MCF 10A (cell line): ENCODE results near the gene MAGI1. TPM values are rescaled to one million over a fixed set of nuclear protein-coding genes. Genes with fewer than 3 reads are reported as not detected.

Experiments
- BruUV-seq: library from RNA; stranded (reverse); fragments of 400-500 nt; replicated peaks from 2 replicates; lab custom pipeline; 2021; lab: Mats Ljungman, UMichigan
- CTCF ChIA-PET: fragments of 300-600 bp; sonication (Branson Sonifier 250); formaldehyde crosslinking; extraction: SDS; loops from one replicate; lab custom pipeline; 2021; ENCODE audit warnings: antibody characterized with exemption, inconsistent platforms; lab: Yijun Ruan, JAX
- POLR2A ChIA-PET: fragments of 300-600, 350-650 bp; sonication (Branson Sonifier 250); formaldehyde crosslinking; extraction: SDS; loops from one replicate; lab custom pipeline; 2020; ENCODE audit warnings: antibody characterized with exemption, inconsistent platforms; lab: Yijun Ruan, JAX
- DNase-seq: peaks from one replicate; pipeline ENCODE4 v3.0.0-alpha.2; 2018; ENCODE audit not compliant: unreplicated experiment
- H3K27ac Mint-ChIP-seq: one replicate; pipeline ENCODE4 v1.8.0; 2022; ENCODE audit warnings: mild to moderate bottlenecking, low read depth, mixed read lengths; ENCODE audit not compliant: unreplicated experiment
- H3K27me3 Mint-ChIP-seq: one replicate; pipeline ENCODE4 v1.8.0; 2022; ENCODE audit warnings: mixed read lengths; ENCODE audit not compliant: insufficient read depth, unreplicated experiment
- H3K36me3 Mint-ChIP-seq: one replicate; pipeline ENCODE4 v1.8.0; 2022; ENCODE audit warnings: mild to moderate bottlenecking, moderate library complexity, mixed read lengths; ENCODE audit not compliant: insufficient read depth, unreplicated experiment
- H3K4me1 Mint-ChIP-seq: one replicate; pipeline ENCODE4 v1.8.0; 2022; ENCODE audit warnings: mixed read lengths; ENCODE audit not compliant: insufficient read depth, unreplicated experiment
- H3K4me3 Mint-ChIP-seq: one replicate; pipeline ENCODE4 v1.8.0; 2022; ENCODE audit warnings: mild to moderate bottlenecking, moderate library complexity, mixed read lengths; ENCODE audit not compliant: unreplicated experiment
- H3K9me3 Mint-ChIP-seq: one replicate; pipeline ENCODE4 v1.8.0; 2022; ENCODE audit warnings: mixed read lengths; ENCODE audit not compliant: unreplicated experiment
- intact Hi-C: fragments of 100-400 bp; cut with micrococcal nuclease; formaldehyde crosslinking; loops from 2 replicates; pipeline ENCODE4 v1.14.1; 2022
- total RNA-seq: library from RNA; stranded (reverse); gene quantifications from 2 replicates; pipeline ENCODE4 v1.2.3, GENCODE V29; 2022
- TF ChIP-seq, protein P1 (sequence below): fragments of 200-600 bp; IDR thresholded peaks from one replicate; pipeline ENCODE4 v1.8.0; 2022; ENCODE audit warnings: antibody characterized with exemption, mild to moderate bottlenecking; ENCODE audit not compliant: unreplicated experiment

The MAGI1 gene
- total RNA-seq, 1 experiment from 2014 or later, result 6.2 TPM

DNA sequence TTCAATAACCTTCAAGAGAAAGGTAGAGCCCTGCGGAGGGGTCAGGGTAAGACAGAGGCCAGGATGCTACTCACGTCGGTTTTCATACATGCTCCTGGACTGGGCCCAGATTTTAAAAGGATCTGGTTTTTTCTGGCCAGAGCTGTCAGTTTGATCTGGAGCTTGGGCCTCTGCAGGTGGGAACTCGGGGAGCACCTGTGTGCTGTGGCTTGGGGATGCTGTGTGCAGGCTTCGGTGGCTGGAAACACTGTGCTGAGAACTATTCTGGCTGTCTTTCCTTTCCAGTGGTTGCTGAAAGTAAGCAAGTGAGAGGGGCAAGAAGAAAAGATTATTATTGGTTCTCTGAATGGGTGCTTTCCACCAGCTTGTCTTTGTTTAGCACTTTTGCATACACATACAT is 647.6 kb downstream of the MAGI1 start:
- Mint-ChIP-seq H3K36me3 (no peaks in the 10 kb centered on the region), H3K4me3 (no peak overlapping the region), H3K27me3 (no peaks in the 10 kb centered on the region), H3K9me3 (no peaks in the 10 kb centered on the region), H3K4me1 (no peaks in the 10 kb centered on the region), H3K27ac (no peak overlapping the region)
- DNase-seq, result no peak
- TF ChIP-seq, protein P1, sequence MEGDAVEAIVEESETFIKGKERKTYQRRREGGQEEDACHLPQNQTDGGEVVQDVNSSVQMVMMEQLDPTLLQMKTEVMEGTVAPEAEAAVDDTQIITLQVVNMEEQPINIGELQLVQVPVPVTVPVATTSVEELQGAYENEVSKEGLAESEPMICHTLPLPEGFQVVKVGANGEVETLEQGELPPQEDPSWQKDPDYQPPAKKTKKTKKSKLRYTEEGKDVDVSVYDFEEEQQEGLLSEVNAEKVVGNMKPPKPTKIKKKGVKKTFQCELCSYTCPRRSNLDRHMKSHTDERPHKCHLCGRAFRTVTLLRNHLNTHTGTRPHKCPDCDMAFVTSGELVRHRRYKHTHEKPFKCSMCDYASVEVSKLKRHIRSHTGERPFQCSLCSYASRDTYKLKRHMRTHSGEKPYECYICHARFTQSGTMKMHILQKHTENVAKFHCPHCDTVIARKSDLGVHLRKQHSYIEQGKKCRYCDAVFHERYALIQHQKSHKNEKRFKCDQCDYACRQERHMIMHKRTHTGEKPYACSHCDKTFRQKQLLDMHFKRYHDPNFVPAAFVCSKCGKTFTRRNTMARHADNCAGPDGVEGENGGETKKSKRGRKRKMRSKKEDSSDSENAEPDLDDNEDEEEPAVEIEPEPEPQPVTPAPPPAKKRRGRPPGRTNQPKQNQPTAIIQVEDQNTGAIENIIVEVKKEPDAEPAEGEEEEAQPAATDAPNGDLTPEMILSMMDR, result no peak
- ChIA-PET CTCF (interaction anchor here (0.6 kb wide), 2 partner anchors 346 to 858 kb away, joined by 3 read pairs; no protein-coding TSS in a partner anchor), POLR2A (interaction anchor here (0.6 kb wide), 1 partner anchor 11 kb away, joined by 4 read pairs; no protein-coding TSS in a partner anchor)
- no TSS peak for BruUV-seq
- intact Hi-C loops, result no loop called here

DNA sequence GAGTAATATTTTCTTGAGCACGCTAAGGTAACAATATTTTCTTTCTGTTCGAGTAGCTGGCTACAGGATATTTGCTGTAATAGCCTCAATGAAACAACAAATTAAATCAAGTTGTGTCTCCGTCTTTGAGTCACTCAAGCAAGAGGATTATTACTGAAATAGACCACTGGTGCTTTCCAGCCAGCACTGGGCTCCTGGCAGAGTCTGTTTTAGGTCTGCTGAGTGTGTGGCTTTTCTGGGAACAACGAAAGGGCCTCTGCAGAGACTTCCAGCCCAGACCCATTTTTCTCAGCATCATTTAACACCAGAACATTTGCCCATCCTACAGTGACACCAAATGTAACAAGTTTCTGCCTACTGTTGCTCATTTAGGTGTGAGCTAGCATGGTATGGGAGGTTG is 652.9 kb downstream of the MAGI1 start:
- Mint-ChIP-seq H3K9me3 (no peaks in the 10 kb centered on the region), H3K4me3 (no peak overlapping the region), H3K27me3 (no peaks in the 10 kb centered on the region), H3K36me3 (no peaks in the 10 kb centered on the region), H3K27ac (no peak overlapping the region), H3K4me1 (no peaks in the 10 kb centered on the region)
- intact Hi-C loops, result no loop called here
- TF ChIP-seq, protein P1, result no peak
- BruUV-seq, result no TSS peak
- no peak for DNase-seq
- ChIA-PET POLR2A (no interaction called here), CTCF (no interaction called here)

DNA sequence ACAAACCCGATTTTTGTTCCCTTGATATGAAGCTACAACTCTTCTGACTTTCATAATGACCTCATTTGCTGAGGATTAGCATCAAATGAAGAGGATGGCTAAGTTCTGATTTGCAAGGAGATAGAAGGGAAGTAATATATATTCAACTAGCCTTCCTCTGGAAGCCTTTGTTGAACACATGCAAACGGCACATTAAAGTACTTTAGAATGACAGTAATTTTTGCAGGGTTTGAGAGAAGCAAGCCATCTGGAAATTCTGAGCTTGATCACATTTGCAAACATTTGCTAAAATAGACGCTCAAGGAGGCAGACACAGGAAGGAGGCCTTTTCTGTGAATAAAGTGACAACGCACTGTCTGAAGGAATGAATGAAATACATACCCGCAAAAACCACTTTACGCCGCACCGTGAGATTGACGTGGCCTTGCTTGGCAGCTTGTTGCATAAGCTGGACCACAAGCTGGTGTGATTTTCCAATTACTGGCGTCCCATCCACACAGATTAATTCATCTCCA is 657.2 kb downstream of the MAGI1 start:
- Mint-ChIP-seq H3K4me1 (no peaks in the 10 kb centered on the region), H3K27me3 (no peaks in the 10 kb centered on the region), H3K36me3 (peaks cover 12% of the 10 kb centered on the region), H3K27ac (no peak overlapping the region), H3K9me3 (no peaks in the 10 kb centered on the region), H3K4me3 (no peak overlapping the region)
- CTCF ChIA-PET, result interaction anchor here (0.7 kb wide), 1 partner anchor 462 kb away, joined by 5 read pairs; no protein-coding TSS in a partner anchor
- no peak for DNase-seq
- TF ChIP-seq, protein P1, result no peak
- intact Hi-C loops, result no loop called here
- POLR2A ChIA-PET, result no interaction called here
- BruUV-seq, result no TSS peak

DNA sequence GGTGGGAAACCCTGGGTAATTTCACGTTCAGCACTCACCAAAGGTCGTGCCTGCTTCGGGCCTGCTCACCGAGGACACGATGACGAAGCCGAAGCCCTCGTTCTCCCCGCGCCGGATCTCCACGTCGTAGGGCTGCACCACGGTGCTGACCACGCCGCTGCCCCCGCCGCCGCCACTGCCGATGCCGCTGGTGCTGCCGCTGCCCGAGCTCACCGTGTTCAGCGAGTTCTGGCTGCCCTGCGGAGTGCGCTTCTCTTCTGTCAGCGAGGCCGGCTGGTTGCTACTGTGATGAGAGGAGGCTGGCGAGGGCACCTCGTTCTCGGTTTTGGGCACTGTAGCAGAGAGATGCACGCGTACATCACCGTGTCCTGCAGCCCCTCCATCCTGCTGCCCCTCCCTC is 659.5 kb downstream of the MAGI1 start:
- Mint-ChIP-seq H3K9me3 (no peaks in the 10 kb centered on the region), H3K4me1 (no peaks in the 10 kb centered on the region), H3K36me3 (peaks cover 12% of the 10 kb centered on the region), H3K4me3 (no peak overlapping the region), H3K27ac (no peak overlapping the region), H3K27me3 (no peaks in the 10 kb centered on the region)
- intact Hi-C loops, result no loop called here
- CTCF ChIA-PET, result no interaction called here
- POLR2A ChIA-PET, result no interaction called here
- TF ChIP-seq, protein P1, result no peak
- DNase-seq, result no peak
- no TSS peak for BruUV-seq
